Stimulated activated CD8-positive, alpha-beta memory T cell treated with anti-CD3 and anti-CD28 coated beads, Interleukin-12 subunit alpha, Interleukin-12 subunit beta, amount 100 ng/mL, for 4 hours (primary cell): ENCODE results near the gene HTR3D.
"Not testable (repeated sequence)": the region's sequence is repeated elsewhere in the genome, so short reads cannot be mapped to it uniquely, and the experiment has no call there.

Experiments
- DNase-seq: peaks from one replicate; pipeline ENCODE4 v3.0.0-alpha.2; 2020; ENCODE audit warnings: low read depth

HTR3D gene

DNA sequence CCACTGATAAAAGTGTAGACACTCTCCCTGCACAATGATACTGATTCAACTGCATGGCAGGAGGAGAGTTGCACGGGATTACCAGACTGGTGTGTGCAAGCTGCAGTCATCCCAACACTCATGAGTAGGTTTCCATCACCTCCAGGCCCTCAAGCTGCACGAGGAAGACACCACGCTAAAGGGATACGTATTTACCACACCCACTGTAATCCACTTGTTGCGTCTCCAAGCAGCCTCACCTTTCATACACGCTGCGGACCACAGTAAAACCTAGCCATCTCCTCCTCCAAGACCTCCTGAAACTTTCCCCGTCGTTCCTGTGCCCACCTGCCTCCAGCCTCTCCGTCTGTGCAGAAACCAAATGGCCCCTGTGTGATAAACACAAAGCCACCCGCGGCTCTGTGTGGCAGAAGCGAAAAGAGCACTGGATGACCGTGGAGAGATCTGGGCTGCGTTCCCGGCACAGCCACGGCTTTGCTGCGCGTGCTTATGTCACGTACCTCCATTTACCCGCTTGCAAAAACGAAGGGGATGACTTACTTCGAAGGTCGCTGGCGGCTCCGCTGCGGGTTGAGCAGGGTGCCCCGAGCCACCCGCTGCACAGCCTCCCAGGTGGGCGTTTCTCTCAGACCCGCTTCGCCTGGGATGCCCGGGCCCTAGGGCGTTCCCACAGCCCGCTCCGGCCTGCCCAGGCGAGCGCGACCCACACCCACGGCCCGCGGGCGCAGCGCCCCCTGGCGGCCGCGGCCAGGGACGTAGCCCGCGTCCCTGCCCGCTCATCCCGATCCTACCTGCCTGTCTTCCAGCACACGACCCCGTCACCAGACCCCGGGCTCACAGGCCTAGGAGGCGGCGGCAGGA lies 14.5 kb upstream of the HTR3D start:
- DNase-seq, result peak; percentile 26

DNA sequence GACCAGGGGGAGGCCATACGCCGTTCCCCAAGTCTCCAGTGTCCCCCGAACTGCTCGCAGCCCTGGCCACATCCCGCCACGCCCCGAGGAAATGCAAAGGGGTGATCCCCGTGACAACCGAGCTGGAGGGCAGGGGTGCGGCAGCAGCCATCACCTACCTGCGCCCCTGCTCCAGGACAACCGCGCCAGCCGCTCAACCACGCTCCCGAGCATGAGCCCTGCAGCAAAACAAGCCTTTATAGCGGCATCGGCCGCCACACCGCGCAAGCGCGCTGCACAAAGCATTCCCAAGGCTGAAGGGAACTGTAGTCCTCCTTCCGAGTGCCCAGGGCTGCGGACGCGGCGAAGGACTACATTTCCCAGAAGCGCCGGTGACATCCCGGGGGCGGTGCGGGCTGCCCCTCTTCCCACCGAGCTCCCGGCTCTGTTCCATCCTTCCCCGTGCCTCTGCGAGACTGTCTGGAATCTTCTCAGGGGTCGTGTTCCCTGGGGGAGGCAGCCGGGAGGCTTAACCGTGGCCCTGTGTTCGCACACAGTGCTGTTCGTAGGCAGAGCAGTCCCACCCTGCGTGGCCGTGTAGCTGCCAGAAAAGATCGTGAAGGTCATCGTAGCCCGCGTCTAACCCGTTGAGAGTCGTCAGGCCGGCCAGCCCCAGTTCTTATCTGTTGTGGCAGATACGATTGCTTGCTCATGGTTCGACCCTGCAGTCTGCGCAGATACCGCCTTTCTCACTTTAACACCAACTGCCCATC lies 13.7 kb upstream of the HTR3D start, which contains the start of gene ABCC5:
Gene ABCC5, minus strand, starts transcription at position 213 of the 752 bp plus-strand sequence. CDS start 3,492 bp downstream, outside the sequence.
- DNase-seq, result peak; percentile 74

DNA sequence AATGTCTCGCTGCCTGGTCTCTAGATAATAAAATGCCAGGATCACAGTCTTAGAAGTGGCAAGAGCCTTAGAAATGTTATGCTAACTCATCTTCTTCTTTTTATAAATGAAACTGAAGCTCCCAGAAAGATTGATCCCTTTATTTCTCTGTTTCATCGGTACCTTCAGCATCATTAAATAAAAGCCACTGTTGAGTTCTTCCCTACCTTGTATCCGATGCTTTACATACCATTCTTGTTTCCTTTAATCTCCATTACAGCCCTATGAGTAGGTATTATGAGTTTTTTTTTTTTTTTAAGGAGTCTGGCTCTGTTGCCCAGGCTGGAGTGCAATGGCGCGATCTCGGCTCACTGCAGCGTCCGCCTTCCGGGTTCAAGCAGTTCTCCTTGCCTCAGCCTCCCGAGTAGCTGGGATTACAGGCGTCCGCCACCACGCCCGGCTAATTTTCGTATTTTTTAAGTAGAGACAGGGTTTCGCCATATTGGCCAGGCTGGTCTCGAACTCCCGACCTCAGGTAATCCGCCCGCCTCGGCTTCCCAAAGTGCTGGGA lies 13.0 kb upstream of the HTR3D start:
- DNase-seq, result no peak

GRCh38 chr3:184022323-184022722 lies 9.2 kb upstream of the HTR3D start:
- no peak for DNase-seq

DNA sequence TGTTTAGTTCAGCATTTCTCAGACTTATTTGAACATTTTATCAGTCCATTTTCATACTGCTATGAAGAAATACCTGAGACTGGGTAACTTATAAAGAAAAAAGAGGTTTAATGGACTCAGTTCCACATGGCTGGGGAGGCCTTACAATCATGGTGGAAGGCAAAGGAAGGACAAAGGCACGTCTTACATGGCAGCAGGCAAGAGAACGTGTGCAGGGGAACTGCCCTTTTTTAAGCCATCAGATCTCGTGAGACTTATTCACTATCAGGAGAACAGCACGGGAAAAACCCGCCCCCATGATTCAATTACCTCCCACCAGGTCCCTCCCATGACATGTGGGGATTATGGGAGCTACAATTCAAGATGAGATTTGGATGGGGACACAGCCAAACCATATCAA lies 6.3 kb upstream of the HTR3D start:
- not testable (repeated sequence) for DNase-seq

- not testable (repeated sequence) for DNase-seq
Observed at GRCh38 chr3:184028275-184028890, 3.2 kb upstream of the HTR3D start.

DNA sequence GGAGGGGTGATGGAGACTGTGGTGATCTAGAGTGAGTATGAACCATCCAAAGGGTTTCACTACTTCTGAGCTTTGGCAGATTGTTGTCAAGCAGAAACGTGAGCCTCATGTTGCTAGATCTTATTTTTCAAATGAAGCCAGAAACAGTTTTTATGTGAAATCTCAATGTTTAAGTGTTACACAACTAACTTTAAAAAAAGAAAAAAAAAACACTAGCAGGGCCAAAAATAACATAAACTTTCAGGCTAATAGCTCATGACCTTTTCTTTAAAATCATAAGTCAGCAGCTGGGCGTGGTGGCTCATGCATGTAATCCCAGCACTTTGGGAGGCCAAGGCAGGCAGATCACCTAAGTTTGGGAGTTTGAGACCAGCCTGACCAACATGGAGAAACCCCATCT lies 2.1 kb upstream of the HTR3D start:
- DNase-seq, result no peak

GRCh38 chr3:184030536-184030935 lies 1.0 kb upstream of the HTR3D start:
- no peak for DNase-seq

GRCh38 chr3:184037816-184038215 lies 6.3 kb downstream of the HTR3D start:
- no peak for DNase-seq

DNA sequence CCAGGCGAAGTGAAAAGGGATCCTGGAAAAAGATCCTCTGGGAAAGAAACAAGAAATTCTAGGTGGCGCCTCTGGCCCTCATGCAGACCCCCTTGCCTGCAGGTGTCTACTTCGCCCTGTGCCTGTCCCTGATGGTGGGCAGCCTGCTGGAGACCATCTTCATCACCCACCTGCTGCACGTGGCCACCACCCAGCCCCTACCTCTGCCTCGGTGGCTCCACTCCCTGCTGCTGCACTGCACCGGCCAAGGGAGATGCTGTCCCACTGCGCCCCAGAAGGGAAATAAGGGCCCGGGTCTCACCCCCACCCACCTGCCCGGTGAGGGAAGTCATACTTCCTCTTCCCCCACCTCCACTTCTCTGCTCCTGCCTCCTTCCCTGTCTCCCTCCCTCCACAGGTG lies 6.8 kb downstream of the HTR3D start:
- DNase-seq, result not testable (repeated sequence)

DNA sequence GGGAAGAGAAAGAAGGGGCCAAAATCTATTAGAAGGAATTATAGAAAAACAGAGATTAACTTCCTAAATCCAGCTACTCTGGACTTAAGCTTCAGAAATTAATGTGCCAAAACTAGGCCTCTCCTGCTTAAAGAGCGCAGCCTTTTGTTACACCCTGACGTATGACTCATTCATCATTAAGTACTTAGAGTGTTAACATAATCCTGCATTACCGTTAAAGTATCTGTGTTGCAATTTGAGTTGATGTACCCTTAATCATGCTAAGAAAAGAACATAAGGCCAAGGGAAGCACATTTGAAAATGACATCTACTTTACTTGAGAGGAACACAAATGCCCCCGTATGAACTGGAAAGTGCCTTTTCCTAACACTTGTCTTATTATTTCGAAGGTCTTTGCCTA lies 7.9 kb downstream of the HTR3D start:
- DNase-seq, result no peak

DNA sequence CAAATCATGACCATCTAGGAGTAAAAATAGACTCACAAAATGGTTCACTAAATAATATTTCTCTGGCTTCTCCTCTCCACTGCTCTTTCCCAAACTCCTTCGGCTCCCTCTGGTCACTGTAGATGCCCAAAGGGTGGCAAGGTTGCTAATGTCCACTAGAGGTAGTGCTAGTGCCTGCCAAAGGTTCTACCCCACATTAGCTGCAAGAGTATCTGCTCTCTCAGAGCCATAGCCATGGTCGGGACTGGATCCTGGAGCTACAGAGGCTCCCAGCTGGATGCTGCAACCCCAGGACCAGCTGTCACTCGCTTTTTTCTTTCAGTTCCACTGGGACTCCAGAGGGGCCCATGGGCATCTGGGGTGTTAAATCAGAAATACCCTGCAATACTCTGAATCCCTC lies 8.5 kb downstream of the HTR3D start:
- no peak for DNase-seq

DNA sequence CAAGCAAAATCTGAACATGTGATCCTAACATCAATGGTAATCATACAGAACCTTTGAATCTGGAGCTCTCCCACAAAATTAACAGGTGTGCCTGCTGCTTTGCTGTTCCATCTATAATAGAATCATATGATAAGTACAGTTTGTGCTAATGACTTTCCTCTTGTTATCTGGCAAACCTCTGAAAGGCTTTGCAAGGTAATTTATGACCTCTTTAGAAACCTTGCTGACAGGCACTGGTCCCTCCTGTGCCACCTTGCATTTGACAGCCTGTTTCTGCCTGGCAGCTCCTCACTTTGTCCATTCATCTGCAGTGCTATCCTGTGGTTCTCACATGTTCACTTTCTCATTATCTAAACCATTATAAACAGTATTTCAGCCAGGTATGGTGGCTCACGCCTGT lies 11.1 kb downstream of the HTR3D start:
- DNase-seq, result no peak

DNA sequence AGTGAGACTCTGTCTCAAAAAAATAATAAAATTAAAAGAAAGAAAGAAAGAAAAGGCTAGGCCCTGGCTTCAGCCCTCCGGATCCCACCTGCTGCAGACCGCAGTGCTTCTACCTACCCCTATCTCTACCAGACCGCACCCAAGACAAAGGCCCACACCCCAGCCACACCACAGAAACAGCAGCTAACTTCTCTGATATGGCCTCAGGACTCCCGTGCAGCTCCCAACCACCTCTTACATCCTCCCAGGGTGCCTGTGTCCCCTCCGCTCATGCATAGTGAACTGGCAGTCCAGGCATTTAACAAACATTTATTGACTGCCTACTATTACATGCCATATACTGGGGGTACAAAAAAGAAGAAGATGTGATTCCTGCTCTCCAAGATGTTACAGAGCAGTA lies 14.5 kb downstream of the HTR3D start:
- DNase-seq, result no peak

- DNase-seq, result no peak
Observed at GRCh38 chr3:184050217-184050847, 18.8 kb downstream of the HTR3D start.

DNA sequence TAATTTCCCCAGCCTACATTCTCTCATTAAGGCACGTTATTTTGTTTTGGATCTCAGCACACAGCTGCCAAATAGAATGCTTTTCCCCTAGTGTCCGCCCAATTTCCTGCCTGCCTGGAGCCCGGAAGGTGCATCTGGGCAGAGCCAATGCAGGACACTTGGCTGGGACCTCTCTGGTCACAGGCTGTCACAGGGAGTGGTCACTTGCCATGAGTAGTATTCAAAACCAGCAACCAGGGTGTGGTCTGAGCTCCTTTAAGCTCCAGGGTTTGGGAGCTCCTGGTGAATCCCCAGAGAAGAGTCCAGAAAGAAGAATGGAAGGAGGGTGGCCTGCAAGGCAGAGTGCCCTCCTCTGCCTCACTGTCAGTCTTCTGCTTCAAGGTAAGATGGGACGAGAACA lies 21.2 kb downstream of the HTR3D start, which contains the start of gene HTR3C:
Gene HTR3C, plus strand, starts transcription at position 281 of the 400 bp plus-strand sequence. Its CDS starts 34 bp downstream, at position 315.
- DNase-seq, result no peak

GRCh38 chr3:184058029-184058428 lies 26.5 kb downstream of the HTR3D start:
- no peak for DNase-seq

DNA sequence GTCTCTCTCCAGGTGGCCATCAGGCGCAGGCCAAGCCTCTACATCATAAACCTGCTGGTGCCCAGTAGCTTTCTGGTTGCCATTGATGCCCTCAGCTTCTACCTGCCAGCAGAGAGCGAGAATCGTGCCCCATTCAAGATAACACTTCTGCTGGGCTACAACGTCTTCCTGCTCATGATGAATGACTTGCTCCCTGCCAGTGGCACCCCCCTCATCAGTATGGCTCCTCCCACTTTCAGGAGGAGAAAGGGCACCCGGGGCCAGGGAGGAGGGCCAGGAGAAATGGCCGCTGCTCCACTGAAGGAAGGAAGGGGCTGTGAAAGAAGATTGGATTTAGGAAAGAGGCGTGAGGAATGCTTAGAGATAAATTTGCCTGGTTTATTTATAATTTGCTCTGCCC lies 27.9 kb downstream of the HTR3D start:
- DNase-seq, result no peak

DNA sequence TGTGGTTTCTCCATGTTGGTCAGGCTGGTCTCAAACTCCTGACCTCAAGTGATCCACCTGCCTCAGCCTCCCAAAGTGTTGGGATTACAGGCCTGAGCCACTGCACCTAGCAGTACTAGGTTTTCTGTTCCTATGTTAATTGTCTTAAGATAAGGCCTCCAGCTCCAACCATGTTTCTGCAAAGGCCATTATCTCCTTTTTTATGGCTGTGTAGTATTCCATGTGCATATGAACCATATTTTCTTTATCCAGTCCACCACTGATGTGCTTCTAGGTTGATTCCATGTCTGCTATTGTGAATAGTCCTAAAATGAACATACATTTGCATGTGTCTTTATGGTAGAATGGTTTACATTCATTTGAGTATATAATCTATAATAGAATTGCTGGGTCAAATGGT lies 31.1 kb downstream of the HTR3D start:
- DNase-seq, result no peak

DNA sequence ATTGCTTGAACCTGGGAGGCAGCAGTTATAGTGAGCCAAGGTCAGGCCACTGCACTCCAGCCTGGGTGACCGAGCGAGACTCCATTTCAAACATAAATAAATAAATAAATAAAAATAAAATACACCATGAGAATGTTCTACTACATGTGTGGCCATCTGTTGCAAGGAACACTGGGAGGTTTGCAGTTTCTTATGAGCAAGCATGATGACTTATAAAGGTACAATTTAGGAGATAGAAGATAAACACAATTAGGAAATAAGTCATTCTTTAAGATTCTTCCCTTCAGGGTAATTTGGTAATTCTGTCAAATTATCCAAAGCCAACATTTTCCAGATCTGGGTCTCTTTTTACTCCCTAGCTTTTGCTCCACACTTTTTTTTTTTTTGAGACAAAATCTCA lies 34.7 kb downstream of the HTR3D start:
- no peak for DNase-seq

GRCh38 chr3:184067573-184068055 lies 36.1 kb downstream of the HTR3D start:
- DNase-seq, result no peak

DNA sequence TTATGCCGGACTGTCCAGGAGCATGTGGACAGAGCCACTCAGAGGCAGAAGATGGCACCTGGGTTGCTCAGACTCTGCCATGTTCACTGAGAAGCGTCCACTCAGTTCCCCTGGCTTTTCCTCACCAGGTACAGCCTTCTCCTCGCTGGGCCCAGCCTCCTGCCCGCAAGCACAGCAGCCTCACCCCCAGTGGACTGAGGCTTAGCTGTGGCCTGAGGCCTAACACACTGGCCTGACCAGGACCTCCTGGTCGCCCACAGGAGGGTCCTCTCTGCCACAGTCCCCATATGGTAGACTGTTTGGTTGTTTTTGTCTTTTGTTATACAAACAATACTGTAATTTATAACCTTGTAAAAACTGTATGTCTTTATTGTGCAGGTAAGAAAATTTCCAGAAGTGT lies 36.8 kb downstream of the HTR3D start:
- DNase-seq, result no peak
